ENCODE results near the gene METTL22.

Gene METTL22

GRCh38 chr16:8691728-8692127, 70.2 kb downstream of the METTL22 start:
- FAIRE-seq (peak; percentile 32), DNase-seq (ENCODE audit: low spot score) (no peak)

GRCh38 chr16:8694795-8695728, 73.6 kb downstream of the METTL22 start:
- no peak for DNase-seq (ENCODE audit: low spot score)
- FAIRE-seq: no peak

- no peak for FAIRE-seq
- DNase-seq (ENCODE audit: low spot score): no peak
Measured at GRCh38 chr16:8696880-8697279, 75.4 kb downstream of the METTL22 start.

GRCh38 chr16:8697965-8698364, 76.5 kb downstream of the METTL22 start:
- no peak for FAIRE-seq
- no peak for DNase-seq (ENCODE audit: low spot score)
